ENCODE data around the gene AK3.

The AK3 gene

GRCh38 chr9:4746278-4747030, 5.5 kb upstream of the AK3 start:
- DNase-seq, result no peak

- DNase-seq, result no peak
These were observed 2.3 kb upstream of the AK3 start for GRCh38 chr9:4743131-4743875.

- DNase-seq, result no peak
These were observed 1.2 kb upstream of the AK3 start for GRCh38 chr9:4742246-4742645.

- no peak for DNase-seq
These were observed 525 bp upstream of the AK3 start for GRCh38 chr9:4741365-4742089.

GRCh38 chr9:4740388-4740637, 689 bp downstream of the AK3 start:
- no peak for DNase-seq

- DNase-seq, result no peak
These were observed 1.2 kb downstream of the AK3 start for GRCh38 chr9:4739587-4740387.

- no peak for DNase-seq
These were observed 2.0 kb downstream of the AK3 start for GRCh38 chr9:4738866-4739586.

- DNase-seq, result no peak
These were observed 6.9 kb downstream of the AK3 start for GRCh38 chr9:4734150-4734549.

- DNase-seq, result no peak
These were observed 8.1 kb downstream of the AK3 start for GRCh38 chr9:4732890-4733289.

- DNase-seq, result no peak
These were observed 13.4 kb downstream of the AK3 start for GRCh38 chr9:4727593-4727992.

- no peak for DNase-seq
These were observed 15.1 kb downstream of the AK3 start for GRCh38 chr9:4725706-4726442.

- DNase-seq, result no peak
These were observed 19.3 kb downstream of the AK3 start for GRCh38 chr9:4721736-4722135.

- no peak for DNase-seq
These were observed 22.1 kb downstream of the AK3 start for GRCh38 chr9:4718911-4719310.

GRCh38 chr9:4717815-4718214, 23.2 kb downstream of the AK3 start:
- no peak for DNase-seq

- no peak for DNase-seq
These were observed 24.8 kb downstream of the AK3 start for GRCh38 chr9:4716163-4716562.

GRCh38 chr9:4714266-4715016, 26.6 kb downstream of the AK3 start:
- DNase-seq, result no peak

- no peak for DNase-seq
These were observed 27.2 kb downstream of the AK3 start for GRCh38 chr9:4713849-4714248.

- DNase-seq, result no peak
These were observed 31.6 kb downstream of the AK3 start for GRCh38 chr9:4709380-4709779.

- no peak for DNase-seq
These were observed 33.9 kb downstream of the AK3 start for GRCh38 chr9:4706971-4707622.

GRCh38 chr9:4706021-4706420, 35.0 kb downstream of the AK3 start:
- no peak for DNase-seq

- no peak for DNase-seq
These were observed 36.9 kb downstream of the AK3 start for GRCh38 chr9:4704129-4704528.
